ENCODE results near the gene PLA2G4D.

- TF ChIP-seq CTCF (IDR thresholded peaks at IDR 0.05) (no peak), POLR2A (IDR thresholded peaks at IDR 0.05) (no peak)
Measured at GRCh38 chr15:42093966-42094365, 396 bp downstream of the PLA2G4D start.
